Coronary artery (tissue), 2 donors: ENCODE measurements around the gene FBLN2.

ENCODE experiments used
- DNase-seq: peaks from one replicate; pipeline ENCODE4 v3.0.0-alpha.2; 2017; ENCODE audit warnings: low spot score
- H3K27ac ChIP-seq, 2 donors: fragments of 200-600 bp; sonication (generic); one replicate each; pipeline ENCODE4 v1.5.1; 2016 to 2019
- H3K4me3 ChIP-seq: fragments of 200-600 bp; sonication (generic); 2 replicates; pipeline ENCODE4 v1.5.1; 2016; ENCODE audit warnings: mild to moderate bottlenecking, moderate library complexity
- CTCF ChIP-seq: fragments of 200-600 bp; sonication (generic); IDR thresholded peaks from one replicate; pipeline ENCODE4 v1.5.1; 2019; ENCODE audit warnings: antibody characterized with exemption

FBLN2 gene

GRCh38 chr3:13660042-13660874, 111.3 kb downstream of the FBLN2 start:
- DNase-seq, result no peak
- Histone ChIP-seq H3K4me3 (no peak overlapping the region), H3K27ac (no peak overlapping the region)
- no peak for TF ChIP-seq CTCF

- Histone ChIP-seq H3K27ac (no peak overlapping the region), H3K4me3 (no peak overlapping the region)
- no peak for TF ChIP-seq CTCF
- DNase-seq, result no peak
Measured at GRCh38 chr3:13661121-13661520, 112.2 kb downstream of the FBLN2 start.

DNA sequence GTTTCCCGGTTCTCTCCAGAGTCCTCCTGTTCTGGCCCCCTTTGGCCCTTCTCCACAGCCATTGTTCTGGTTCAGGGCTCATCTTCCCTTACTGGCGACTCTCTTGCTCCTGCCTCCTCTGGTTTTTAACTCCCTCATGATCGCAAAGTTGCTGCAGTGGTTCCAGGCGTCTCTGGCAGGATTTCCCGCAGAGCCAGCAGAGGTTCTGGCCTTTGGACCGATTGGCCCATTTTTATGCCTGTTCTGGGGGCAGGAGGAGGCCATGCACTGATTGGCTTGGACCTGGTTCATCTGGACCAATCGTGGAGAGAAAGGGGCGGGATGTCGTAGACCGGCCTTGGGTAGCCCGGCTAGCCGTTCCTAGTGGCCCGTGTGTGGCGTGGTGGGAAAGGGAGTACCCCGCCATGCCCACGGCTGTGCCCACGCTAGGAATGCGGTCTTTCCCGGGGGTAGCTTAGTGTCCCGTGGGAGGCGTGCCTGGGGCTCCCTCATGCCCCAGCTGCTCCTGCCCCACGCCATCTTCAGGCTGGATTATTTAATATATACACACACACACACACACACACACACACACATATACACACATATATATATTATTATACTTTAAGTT, 113.4 kb downstream of the FBLN2 start:
- no peak overlapping the region for H3K4me3 ChIP-seq
- no peak for DNase-seq
- no peak for TF ChIP-seq CTCF
- H3K27ac ChIP-seq, result no peak overlapping the region

DNA sequence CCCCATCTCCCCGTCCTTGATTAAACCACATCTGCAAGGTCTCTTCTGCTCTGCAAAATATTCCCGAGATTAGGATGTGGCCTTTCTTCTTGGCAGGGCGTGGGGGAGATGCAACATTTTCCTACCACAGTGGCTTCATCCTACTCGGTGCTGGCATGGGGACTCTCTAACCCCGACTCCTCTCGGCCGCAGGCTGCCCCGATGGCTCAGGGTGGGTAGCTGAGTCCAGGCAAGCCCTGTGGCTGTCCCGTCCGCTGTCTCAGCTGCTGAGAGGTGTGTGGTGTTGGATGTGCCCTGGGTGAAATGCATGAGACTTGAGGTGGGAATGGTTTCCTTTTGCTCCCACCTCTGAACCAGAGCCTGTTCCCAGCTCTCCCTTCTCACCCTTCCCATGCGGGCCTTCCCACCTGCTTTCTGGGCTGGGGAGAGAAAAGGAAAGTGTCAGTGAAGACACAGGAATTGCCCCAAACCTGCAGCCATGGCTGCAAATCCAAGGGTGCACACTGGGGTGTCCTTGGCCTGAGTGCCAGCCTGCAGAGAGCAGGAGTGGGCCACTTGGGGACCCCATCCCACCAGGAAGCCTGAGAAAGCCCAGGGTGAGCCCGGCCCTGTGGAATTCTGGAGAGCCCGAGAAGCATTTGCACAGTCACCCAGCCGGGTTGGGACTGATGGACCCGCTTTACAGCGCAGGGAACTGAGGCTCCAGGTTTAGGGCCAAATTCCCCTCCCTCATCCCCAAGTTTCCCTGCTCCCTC, 115.0 kb downstream of the FBLN2 start:
- DNase-seq, result no peak
- H3K4me3 ChIP-seq, result no peak overlapping the region
- H3K27ac ChIP-seq, result no peak overlapping the region
- TF ChIP-seq CTCF, result no peak

DNA sequence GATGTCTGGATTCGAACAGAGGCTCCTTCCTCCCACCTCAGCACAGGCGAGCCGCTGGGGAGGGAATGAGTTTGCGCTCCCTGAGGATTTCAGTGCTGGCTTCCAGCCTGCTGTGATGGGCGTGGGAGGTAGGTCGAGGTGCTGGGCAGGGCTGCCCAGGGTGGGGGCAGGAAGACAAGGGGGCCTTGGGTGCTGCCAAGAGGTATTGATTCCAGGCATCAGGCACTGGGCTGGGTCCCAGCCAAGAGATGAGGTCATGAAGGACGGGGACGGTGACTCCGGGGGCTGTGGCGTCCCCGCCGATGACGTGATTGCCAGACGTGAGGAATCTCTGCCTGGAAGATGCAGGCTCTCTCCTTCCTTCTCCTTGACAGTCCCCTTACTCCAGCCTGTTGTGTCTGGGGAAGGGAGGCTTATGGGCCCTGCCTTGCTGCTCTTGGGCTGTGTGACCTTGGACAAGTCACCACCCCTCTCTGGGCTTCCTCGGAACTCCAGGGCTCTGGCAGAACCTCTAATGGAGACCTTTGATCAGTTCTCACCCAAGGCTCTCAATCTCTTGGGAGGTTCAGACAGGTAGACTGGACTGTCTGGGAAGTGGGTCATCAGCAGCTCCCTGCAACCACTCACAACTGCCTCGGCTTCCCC, 116.8 kb downstream of the FBLN2 start:
- DNase-seq, result no peak
- TF ChIP-seq CTCF, result no peak
- no peak overlapping the region for H3K4me3 ChIP-seq

DNA sequence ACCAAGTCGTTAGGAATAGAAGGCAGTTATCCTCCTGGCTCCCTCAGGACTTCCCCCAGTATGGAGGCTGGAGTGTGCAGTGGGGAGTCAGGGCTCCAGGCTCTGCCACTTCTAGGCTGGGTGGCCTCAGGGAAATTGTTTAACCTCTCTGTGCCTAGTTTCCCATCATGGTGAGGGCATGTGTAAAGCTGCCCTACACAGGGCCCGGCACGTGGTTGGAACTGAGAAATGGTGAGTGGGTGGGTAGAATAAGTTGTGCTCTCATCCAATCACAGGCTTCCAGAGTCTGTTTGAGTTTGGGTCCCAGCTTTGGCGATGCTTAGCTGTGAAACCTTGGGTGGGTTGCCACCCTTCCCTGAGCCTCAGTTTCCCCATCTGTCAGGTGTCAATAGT, 117.3 kb downstream of the FBLN2 start:
- no peak for DNase-seq
- TF ChIP-seq CTCF, result no peak
- Histone ChIP-seq H3K27ac (no peak overlapping the region), H3K4me3 (no peak overlapping the region)

More for the DNA sequence above, 116.8 kb downstream of the FBLN2 start:
- no peak overlapping the region for H3K27ac ChIP-seq
